Spleen (tissue), 11 donors: ENCODE data around the gene CLEC1B. TPM values are rescaled to one million over a fixed set of nuclear protein-coding genes. Genes with fewer than 3 reads are reported as not detected.
"Not testable (repeated sequence)": the region's sequence is repeated elsewhere in the genome, so short reads cannot be mapped to it uniquely, and the experiment has no call there.

Source experiments
- DNase-seq: peaks from one replicate; pipeline ENCODE4 v3.0.0-alpha.2; 2020
- H3K27ac ChIP-seq, 8 donors: fragments of 200-600 bp; sonication (generic) in 7 of 8; 1 replicate in 4 of 8; 2 replicates in 4 of 8; pipeline versions ENCODE4 v1.5.0 to v1.8.0; 2016 to 2021; ENCODE audit warnings: inconsistent platforms in 4 of 8, mild to moderate bottlenecking in 4 of 8, moderate library complexity in 1 of 8
- H3K27me3 ChIP-seq, 7 donors: fragments of 200-600 bp; sonication (generic) in 6 of 7; replicated peaks in 1 of 7; 1 replicate in 4 of 7; 2 replicates in 3 of 7; pipeline versions ENCODE4 v1.5.0 to v1.8.0; 2016 to 2021; ENCODE audit warnings: inconsistent platforms in 3 of 7, mild to moderate bottlenecking in 1 of 7
- H3K36me3 ChIP-seq, 6 donors: fragments of 200-600 bp; sonication (generic) in 5 of 6; 1 replicate in 4 of 6; 2 replicates in 2 of 6; pipeline versions ENCODE4 v1.5.0 to v1.8.0; 2016 to 2021; ENCODE audit warnings: inconsistent platforms in 2 of 6
- H3K4me1 ChIP-seq, 6 donors: fragments of 200-600 bp; sonication (generic) in 5 of 6; 1 replicate in 3 of 6; 2 replicates in 3 of 6; pipeline versions ENCODE4 v1.5.0 to v1.8.0; 2016 to 2021; ENCODE audit warnings: inconsistent platforms in 3 of 6
- H3K4me3 ChIP-seq, 8 donors: fragments of 200-600 bp; sonication (generic) in 7 of 8; 1 replicate in 4 of 8; 2 replicates in 4 of 8; pipeline versions ENCODE4 v1.5.0 to v1.8.0; 2016 to 2021; ENCODE audit warnings: inconsistent platforms in 4 of 8, mild to moderate bottlenecking in 4 of 8, moderate library complexity in 2 of 8
- H3K9me3 ChIP-seq, 8 donors: fragments of 200-600 bp; sonication (generic) in 7 of 8; 1 replicate in 4 of 8; 2 replicates in 4 of 8; pipeline versions ENCODE4 v1.5.0 to v1.8.0; 2016 to 2021; ENCODE audit warnings: inconsistent platforms in 4 of 8
- CTCF ChIP-seq, 11 experiments: fragments of 200-600 bp in 7 of 11; fragments of 450-650 bp in 4 of 11; sonication (generic) in 4 of 11; IDR thresholded peaks in 8 of 11; conservative IDR thresholded peaks in 3 of 11; 1 replicate in 7 of 11; 2 replicates in 4 of 11; pipeline versions ENCODE4 v1.4.0 to v1.8.0; 2016 to 2021; ENCODE audit warnings: antibody characterized with exemption in 11 of 11, inconsistent platforms in 4 of 11, mild to moderate bottlenecking in 1 of 11
- POLR2A ChIP-seq, 3 donors: fragments of 450-650 bp; IDR thresholded peaks; one replicate each; pipeline ENCODE4 v1.5.1; 2017; ENCODE audit warnings: antibody characterized with exemption in 3 of 3, mild to moderate bottlenecking in 1 of 3
- POLR2AphosphoS5 ChIP-seq, 3 donors: sonication (generic); formaldehyde crosslinking; IDR thresholded peaks; one replicate each; pipeline ENCODE4 v1.5.1; 2017; ENCODE audit warnings: antibody characterized with exemption in 3 of 3
- WGBS, 5 donors: extraction: QIAGEN DNeasy Blood & Tissue Kit in 3 of 5; methylation state at CpG; one replicate each; pipeline versions ENCODE4 v1.1.5 to v1.1.7; 2013 to 2018; 5-methylcytosine and 5-hydroxymethylcytosine counted together
- intact Hi-C: fragments of 100-400 bp; cut with DNase I; formaldehyde crosslinking; loops from one replicate; pipeline ENCODE4 v1.15.0; 2023; ENCODE audit warnings: low total_unique reads
- polyA plus RNA-seq, 3 donors: library from polyadenylated mRNA; stranded (reverse); fragments of 200-250 nt; gene quantifications; one replicate each; pipeline ENCODE4 v1.2.1, GENCODE V29; 2013
- total RNA-seq, 7 donors: library from RNA; depleted of rRNA in 3 of 7; stranded (reverse); fragments of >200 nt in 3 of 7; fragmentation: NEBNext Ultra II Directional in 4 of 7; extraction: Animal tissue kit (Norgen Biotek cat#: 25700) in 4 of 7; gene quantifications; one replicate each; pipeline versions ENCODE4 v1.1.0 to v1.2.1, GENCODE V29; 2016 to 2021
- donor health status: healthy with polysubstance abuse.
- donor health status: DM: no; HTN: no; CAD: no; lungs with moderate emphysema.
- donor health status: DM: no; HTN: no; CAD: no.
- donor health status: Bipolar disorder and iron deficiency.
- donor health status: healthy.
- donor health status: DM: no; HTN: no; CAD: no.
- donor health status: DM: yes; HTN: yes; CAD: no.

The CLEC1B gene
- total and polyA plus RNA-seq, 10 donors = 0.67 to 7.7 (median 2.3) TPM

DNA sequence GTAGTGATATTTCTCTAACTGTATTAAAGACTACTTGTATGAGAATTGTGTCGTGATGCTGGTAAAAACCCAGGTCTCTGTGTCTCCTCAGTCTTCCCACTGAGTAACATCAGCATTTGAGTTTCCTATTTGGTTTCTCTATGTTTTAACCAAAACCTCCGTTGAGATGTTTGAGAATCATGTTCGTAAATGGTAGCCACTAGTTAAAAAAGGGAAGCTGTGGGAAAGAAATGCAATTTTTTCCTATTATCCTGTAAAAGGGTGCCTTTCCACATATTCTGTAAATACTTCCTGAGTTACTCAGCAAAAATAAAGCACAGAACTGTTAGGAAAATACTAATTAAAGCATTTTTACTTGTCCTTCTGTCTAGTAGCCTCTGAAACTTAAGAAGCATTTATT lies 7.0 kb downstream of the CLEC1B start:
- DNase-seq = no peak
- WGBS, 5 donors = 33 to 52% (median 42%) methylated on average over 3 of the region's 3 CpGs
- peaks cover 0 to 21% (median 0%) of the 10 kb centered on the region in 7 donors for H3K27me3 ChIP-seq
- intact Hi-C loops = no loop called here
- H3K9me3 ChIP-seq = no peaks in the 10 kb centered on the region
- peaks cover 0 to 15% (median 3%) of the 10 kb centered on the region in 6 donors for H3K4me1 ChIP-seq
- H3K4me3 ChIP-seq = no peak overlapping the region
- H3K36me3 ChIP-seq = no peaks in the 10 kb centered on the region
- no peak for TF ChIP-seq POLR2A (IDR thresholded peaks at IDR 0.05)
- TF ChIP-seq CTCF (IDR thresholded peaks at IDR 0.05 in 8 of 11, conservative IDR thresholded peaks at IDR 0.05 in 3 of 11) = no peak
- no peak for TF ChIP-seq POLR2AphosphoS5 (IDR thresholded peaks at IDR 0.05)
- no peak overlapping the region for H3K27ac ChIP-seq

DNA sequence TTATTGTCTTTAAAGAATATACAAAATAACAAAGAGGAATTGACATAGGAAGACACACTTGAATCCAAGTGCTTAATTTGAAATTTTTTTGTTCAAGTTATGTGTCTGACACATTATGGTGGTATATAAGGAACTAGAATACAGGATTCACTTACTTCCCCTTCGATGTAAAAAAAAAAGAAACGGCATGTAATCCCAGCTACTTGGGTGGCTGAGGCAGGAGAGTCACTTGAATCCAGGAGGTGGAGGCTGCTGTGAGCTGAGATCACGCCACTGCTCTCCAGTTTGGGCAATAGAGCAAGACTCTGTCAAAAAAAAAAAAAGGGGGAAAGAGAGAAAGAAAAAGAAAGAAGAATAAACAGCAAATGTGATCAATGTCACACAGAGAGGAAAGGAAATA lies 18.8 kb downstream of the CLEC1B start:
- H3K27me3 ChIP-seq = no peaks in the 10 kb centered on the region
- H3K4me3 ChIP-seq = no peak overlapping the region
- no peak overlapping the region for H3K27ac ChIP-seq
- DNase-seq = no peak
- intact Hi-C loops = no loop called here
- peaks cover 0 to 48% (median 0%) of the 10 kb centered on the region in 6 donors for H3K36me3 ChIP-seq
- peaks cover 0 to 13% (median 9%) of the 10 kb centered on the region in 8 donors for H3K9me3 ChIP-seq
- WGBS, 5 donors = 61 to 77% (median 71%) methylated on average over 3 of the region's 3 CpGs
- no peaks in the 10 kb centered on the region for H3K4me1 ChIP-seq
- TF ChIP-seq POLR2AphosphoS5 (IDR thresholded peaks at IDR 0.05) (no peak), POLR2A (IDR thresholded peaks at IDR 0.05) (no peak), CTCF (IDR thresholded peaks at IDR 0.05 in 8 of 11, conservative IDR thresholded peaks at IDR 0.05 in 3 of 11) (no peak)

DNA sequence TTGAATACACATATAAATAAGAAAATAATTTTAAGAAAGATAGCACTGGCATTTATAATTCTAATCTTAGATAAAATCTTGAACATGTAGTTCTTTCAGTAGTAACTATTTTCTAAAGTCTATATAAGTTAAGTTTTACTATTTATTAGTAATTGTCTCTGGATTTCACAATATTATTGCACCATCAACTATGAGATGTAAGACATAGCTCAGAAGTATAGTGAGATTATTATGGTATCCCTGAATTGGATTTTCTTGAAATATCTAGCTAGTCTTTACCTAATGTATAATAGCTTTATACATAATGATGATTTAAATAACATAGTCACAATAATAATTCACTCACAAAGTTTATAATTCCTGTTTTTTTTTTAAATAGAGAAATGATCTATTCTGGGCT lies 21.0 kb downstream of the CLEC1B start:
- peaks cover 0 to 13% (median 9%) of the 10 kb centered on the region in 8 donors for H3K9me3 ChIP-seq
- no peak for DNase-seq
- no peak for TF ChIP-seq CTCF (IDR thresholded peaks at IDR 0.05 in 8 of 11, conservative IDR thresholded peaks at IDR 0.05 in 3 of 11)
- TF ChIP-seq POLR2AphosphoS5 (IDR thresholded peaks at IDR 0.05) = no peak
- no peak for TF ChIP-seq POLR2A (IDR thresholded peaks at IDR 0.05)
- peaks cover 0 to 4% (median 0%) of the 10 kb centered on the region in 6 donors for H3K4me1 ChIP-seq
- no peaks in the 10 kb centered on the region for H3K27me3 ChIP-seq
- no peak overlapping the region for H3K4me3 ChIP-seq
- peaks cover 0 to 37% (median 0%) of the 10 kb centered on the region in 6 donors for H3K36me3 ChIP-seq
- intact Hi-C loops = no loop called here
- peak overlapping the region in 1 of 8 donors; percentile 0 for H3K27ac ChIP-seq

DNA sequence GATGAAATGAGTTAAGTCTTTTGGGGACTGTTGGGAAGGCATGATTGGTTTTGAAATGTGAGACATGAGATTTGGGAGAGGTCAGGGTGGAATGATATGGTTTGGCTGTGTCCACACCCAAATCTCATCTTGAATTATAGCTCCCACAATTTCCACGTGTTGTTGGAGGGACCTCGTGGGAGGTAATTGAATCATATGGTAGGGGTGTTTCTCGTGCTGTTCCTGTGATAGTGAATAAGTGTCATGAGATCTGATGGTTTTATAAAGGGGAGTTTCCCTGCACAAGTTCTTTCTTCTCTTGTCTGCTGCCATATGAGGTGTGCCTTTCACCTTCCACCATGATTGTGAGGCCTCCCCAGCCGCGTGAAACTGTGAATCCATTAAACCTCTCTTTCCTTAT lies 22.3 kb downstream of the CLEC1B start:
- 57 to 66% (median 61%) methylated on average over 5 of the region's 5 CpGs for whole genome bisulfite sequencing, 5 donors
- DNase-seq = not testable (repeated sequence)

GRCh38 chr12:9975614-9976013 lies 23.3 kb downstream of the CLEC1B start:
- no peak overlapping the region for H3K4me3 ChIP-seq
- H3K27ac ChIP-seq = no peak overlapping the region
- DNase-seq = no peak
- peaks cover 0 to 12% (median 0%) of the 10 kb centered on the region in 6 donors for H3K4me1 ChIP-seq
- 87 to 94% (median 92%) methylated on average over 2 of the region's 2 CpGs for WGBS, 5 donors
- peaks cover 0 to 13% (median 9%) of the 10 kb centered on the region in 8 donors for H3K9me3 ChIP-seq
- peaks cover 0 to 16% (median 0%) of the 10 kb centered on the region in 6 donors for H3K36me3 ChIP-seq
- no peaks in the 10 kb centered on the region for H3K27me3 ChIP-seq
- TF ChIP-seq POLR2A (IDR thresholded peaks at IDR 0.05) (no peak), POLR2AphosphoS5 (IDR thresholded peaks at IDR 0.05) (no peak), CTCF (IDR thresholded peaks at IDR 0.05 in 8 of 11, conservative IDR thresholded peaks at IDR 0.05 in 3 of 11) (no peak)
- intact Hi-C loops = no loop called here

More for the DNA sequence above, 22.3 kb downstream of the CLEC1B start:
- Histone ChIP-seq H3K36me3 (peaks cover 0 to 26% (median 0%) of the 10 kb centered on the region in 6 donors), H3K9me3 (peaks cover 0 to 13% (median 9%) of the 10 kb centered on the region in 8 donors)
- H3K4me3 ChIP-seq, H3K4me1 ChIP-seq, intact Hi-C loops, H3K27ac ChIP-seq, H3K27me3 ChIP-seq: not testable (repeated sequence)

DNA sequence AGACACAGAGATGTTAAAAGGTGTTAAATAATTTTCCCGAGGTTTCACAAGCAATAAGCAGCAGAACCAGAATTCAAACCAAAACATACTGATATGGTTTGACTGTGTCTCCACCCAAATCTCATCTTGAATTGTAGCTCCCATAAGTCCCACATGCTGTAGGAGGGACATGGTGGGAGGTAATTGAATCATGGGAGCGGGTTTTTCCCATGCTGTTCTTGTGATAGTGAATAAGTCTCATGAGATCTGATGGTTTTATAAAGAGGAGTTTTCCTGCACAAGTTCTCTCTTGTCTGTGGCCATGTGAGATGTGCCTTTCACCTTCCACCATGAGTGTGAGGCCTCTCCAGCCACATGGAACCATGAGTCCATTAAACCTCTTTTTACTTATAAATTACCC lies 24.2 kb downstream of the CLEC1B start:
- H3K27ac ChIP-seq, intact Hi-C loops, H3K27me3 ChIP-seq, DNase-seq, H3K4me3 ChIP-seq, H3K36me3 ChIP-seq: not testable (repeated sequence)
- H3K9me3 ChIP-seq = peaks cover 0 to 13% (median 9%) of the 10 kb centered on the region in 8 donors
- 88 to 97% (median 92%) methylated on average over 2 of the region's 2 CpGs for WGBS, 5 donors
- peaks cover 0 to 18% (median 0%) of the 10 kb centered on the region in 6 donors for H3K4me1 ChIP-seq
